ENCODE results near the gene PPFIA1. TPM values are rescaled to one million over a fixed set of nuclear protein-coding genes. Genes with fewer than 3 reads are reported as not detected.
"Not testable (repeated sequence)": the region's sequence is repeated elsewhere in the genome, so short reads cannot be mapped to it uniquely, and the experiment has no call there.

Gene PPFIA1
- total RNA-seq, 1 donor from 2014 or later, result 33.5 TPM

DNA sequence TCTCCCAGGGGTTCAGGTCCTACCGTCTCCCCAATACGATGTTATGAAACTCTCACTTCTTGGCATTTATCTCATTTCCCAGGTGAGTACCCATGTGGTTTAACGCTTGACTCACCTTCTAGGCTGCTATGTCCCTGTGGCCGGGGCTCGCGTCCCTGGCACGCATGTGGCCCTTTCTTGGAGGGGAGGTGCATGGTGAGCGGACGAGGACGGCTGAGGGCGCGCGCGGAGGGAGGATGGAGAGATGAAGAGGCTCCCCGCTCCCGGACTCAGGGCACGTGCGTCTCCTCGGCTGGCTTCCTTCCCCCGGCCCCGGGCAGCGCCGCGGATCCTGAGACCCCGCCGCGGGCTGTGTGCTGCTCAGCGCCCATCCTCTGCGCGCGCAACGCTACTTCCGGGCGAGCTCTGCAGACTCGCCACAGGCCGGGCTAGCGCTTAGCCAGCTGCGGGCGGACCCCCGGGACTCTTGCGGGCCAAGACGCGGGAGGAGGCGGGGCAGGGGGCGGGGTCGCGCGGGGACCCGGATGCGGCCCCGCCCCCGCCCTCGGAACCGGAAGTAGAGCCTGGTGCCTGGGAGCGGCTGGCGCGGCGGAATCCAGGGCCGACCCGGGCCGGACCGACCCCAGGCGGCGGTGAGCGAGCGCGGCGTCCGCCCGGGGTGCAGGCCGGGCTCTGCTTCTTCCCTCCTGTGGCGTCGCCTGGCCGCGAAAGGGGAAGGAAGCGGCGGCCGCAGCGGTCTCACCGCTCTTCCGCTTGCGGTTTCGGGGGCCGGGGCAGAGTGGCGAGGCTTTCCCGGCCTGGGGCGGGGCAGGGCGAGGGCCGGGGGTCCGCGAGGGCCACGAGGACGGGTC lies 127.7 kb downstream of the PPFIA1 start, which contains the start of gene CTTN:
CTTN (plus strand) TSS at position 547 of the 851 bp plus-strand sequence. CDS start 8,769 bp downstream, outside the sequence.
- peak; percentile 84 for DNase-seq

DNA sequence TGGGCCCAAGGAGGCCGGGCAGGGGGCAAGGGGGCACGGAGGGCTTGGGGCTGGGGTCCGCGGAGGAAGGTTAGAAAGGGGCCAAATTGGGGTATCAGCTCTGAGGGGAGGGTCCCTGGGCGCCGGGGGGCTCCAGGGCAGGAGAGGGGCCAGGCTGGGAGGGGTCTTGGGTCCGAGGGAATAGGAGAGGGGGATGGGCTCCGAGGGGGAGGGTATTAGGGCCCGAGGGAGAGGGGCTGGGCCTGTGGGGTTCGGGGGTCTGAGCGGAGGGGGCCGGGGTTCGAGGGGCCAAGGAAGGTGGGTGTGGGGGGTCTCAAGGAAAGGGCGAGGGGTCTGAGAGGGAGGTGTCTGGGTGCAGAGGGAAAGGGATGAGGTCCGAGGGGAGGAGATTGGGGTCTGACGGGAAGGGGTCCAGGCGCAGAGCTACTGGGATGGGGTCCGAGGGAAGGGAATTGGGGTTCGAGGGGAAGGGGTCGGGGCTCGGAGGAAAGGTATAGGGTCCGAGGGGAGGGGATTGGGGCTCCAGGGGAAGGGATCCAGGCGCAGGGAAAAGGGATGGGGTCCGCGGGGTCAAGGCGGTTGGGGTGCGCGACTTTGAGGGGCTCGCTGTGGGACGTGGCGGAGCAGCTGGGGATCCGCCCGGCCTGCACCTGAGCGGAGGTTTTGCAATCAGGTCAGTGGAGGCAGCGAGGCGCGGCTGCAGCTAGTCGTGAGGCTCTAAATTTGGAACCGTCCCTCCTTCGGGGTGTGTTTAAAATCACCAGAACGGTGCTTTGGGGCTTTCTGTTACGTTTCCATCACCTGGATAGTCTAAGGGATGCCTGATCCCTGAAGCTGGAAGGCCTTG lies 128.6 kb downstream of the PPFIA1 start:
- no peak for DNase-seq

DNA sequence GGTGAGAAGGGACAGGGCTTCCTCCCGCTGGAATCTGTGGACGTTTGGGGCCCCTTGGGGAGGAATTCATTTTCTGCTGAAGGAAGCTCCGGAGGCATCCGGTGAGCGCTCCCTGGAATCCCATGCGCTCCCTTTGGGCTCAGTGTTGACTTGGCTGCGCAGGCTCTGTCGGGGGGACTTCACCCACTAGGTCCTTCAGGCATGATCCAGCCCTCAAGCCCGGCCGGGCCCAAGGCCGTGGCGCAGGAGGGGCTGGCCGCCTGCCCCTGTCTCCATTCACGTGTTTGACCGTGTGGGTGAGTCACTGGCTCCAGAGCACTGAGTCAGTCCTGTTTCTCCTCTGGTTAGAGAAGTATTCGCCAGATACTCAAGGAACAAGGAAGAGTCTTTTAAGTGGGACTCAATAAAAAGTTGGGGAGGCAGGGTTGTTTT lies 129.2 kb downstream of the PPFIA1 start:
- peak; percentile 96 for DNase-seq

DNA sequence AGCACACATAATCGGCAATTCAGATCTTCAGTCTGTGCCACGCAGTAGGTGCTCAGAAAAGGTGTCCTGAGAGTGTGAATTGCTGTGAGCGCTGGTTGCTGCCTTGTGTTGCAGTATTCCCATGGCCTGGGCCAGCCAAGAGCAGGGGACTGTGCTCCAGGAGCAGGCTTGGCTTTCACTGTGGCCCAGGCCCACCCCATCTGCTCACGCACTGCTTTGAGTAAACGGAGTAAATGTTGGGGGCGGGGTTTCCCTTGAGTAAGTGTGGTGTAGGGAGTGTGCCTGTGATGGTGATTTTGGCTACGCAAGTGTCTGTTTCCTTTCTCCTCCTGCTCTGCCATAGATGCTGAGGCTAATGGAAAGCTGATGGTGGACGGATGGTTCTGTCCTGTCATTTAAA lies 130.2 kb downstream of the PPFIA1 start:
- no peak for DNase-seq

DNA sequence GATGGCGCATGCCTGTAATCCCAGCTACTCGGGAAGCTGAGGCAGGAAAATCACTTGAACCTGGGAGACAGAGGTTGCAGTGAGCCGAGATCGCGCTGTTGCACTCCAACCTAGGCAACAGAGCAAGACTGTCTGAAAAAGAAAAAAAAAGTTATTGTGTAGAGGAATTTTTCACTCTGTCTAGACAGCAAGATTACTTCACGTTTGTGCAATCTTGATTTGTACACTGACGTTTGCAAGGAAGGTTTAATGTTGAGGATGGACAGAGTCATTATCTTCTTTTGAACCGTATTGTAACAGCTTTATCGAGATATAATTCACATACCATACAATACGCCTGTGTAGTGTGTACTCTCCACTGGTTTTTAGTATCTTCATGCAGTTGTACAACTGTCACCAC lies 131.5 kb downstream of the PPFIA1 start:
- no peak for DNase-seq

DNA sequence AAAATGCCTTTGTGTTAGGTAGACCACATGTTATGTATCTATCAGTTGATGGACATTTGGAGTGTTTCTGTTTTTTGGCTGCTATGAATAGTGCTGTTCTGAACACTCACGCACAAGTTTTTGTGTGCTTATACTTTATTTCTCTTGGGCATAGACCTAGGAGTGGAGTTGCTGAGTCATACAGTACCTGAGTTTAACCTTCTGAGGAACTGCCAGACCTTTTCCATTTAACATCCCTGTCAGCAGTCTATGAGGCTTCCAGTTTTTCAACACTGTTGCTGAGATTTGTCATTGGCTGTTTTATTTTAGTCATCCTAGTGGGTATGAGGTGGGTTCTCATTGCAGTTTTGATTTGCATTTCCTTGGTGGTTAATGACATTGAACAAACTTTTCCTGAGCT lies 132.2 kb downstream of the PPFIA1 start:
- no peak for DNase-seq

DNA sequence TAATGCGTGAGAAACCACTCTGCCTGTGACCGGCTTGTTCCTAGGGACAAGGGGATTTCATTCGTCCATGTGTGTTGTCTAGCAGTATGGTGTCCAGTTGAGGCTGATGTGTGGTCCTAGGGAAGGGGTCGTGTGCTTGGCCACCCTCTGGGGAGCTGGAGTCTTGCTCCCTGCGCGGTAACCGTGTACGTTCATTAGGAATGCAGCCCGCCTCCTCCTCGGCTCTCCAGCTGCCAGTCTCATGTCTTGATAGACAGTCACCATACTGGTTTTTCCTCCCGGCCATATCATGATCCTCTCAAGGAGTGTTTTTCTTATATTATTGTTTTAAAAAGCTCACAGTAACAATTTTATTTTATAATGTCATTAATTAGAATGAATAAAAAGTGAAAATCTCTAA lies 133.8 kb downstream of the PPFIA1 start:
- no peak for DNase-seq

DNA sequence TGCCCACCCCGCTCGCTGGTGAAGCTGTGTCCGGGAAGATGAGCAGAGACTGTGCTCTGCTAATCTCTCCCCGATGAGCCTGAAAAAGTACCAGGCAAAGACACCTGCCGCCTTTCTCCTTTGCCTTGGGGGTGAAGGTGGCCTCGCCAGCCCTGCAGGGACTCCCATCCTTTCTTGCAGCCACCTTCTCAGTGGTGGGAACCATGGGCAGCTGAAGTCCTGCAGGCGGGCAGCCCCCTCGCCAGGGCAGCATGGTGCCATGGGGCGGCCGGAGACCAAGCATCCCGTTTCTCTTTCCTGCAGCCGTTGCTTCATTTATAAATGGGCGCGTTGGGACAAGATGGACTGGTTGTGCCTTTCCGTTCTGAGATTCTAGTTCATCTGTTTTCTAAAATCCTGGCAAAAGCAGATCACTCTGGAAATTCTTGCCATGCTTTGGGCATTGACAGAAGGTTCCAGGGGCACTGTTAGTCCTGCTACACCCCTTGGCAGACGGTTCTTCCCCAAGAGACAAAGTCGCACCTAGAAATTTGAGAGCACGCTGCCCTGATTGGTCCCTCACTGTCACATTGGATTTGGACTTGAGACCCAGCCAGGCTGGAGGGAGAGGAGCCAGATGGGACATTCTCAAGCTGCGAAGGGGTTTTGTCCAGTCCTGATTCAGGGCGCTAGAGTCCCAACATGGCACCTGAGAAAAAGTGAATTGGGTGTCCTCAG lies 135.3 kb downstream of the PPFIA1 start:
- no peak for DNase-seq

DNA sequence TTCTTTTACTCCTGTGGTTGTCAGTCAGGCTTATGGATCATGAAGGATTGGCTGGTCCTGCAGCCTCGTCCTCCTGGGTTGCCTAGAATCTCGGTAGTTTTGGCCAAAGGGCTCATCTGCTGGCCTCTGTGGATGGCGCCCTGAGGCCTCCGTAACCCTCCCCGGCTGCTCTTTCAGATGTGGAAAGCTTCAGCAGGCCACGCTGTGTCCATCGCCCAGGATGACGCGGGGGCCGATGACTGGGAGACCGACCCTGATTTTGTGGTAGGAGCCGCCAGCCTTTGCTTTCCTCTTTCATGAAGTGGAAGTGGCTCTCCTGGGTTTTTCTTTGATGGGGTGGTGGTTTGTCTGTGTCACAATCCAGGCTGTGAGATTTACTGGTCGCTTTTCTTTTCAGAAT lies 136.6 kb downstream of the PPFIA1 start:
- no peak for DNase-seq

DNA sequence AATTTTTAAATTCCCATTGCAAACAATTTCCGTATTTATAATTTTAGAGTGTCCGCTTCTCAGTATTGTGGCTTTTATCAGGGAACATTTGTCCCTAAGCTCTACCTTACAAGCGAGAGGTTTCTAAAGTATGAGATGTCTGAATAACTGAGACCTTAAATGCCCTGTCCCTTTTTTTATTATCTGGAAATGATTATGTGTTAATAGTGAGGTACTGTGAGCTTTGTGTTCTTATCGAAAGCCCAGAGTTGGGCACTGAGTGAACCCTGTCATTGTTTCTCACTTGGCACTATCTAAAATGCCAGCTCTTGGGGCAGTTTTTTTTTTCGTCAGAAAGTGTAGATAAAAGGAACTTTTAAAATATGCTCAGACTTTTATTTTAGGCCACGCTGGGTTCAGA lies 137.3 kb downstream of the PPFIA1 start:
- no peak for DNase-seq

DNA sequence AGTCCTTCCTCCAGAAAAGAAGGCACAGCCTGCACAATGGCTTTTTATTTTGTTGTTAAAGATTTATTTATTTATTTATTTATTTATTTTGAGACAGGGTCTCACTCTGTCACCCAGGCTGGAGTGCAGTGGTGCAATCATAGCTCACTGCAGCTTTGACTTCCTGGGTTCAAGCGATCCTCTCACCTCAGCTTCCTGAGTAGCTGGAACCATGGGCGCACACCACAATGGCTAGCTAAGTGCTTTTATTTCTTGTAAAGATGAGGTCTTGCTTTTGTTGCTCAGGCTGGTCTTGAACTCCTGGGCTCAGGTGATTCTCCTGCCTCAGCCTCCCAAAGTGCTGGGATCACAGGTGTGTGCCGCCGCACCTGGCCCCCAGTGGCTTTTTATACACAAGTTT lies 137.8 kb downstream of the PPFIA1 start:
- DNase-seq, result not testable (repeated sequence)

DNA sequence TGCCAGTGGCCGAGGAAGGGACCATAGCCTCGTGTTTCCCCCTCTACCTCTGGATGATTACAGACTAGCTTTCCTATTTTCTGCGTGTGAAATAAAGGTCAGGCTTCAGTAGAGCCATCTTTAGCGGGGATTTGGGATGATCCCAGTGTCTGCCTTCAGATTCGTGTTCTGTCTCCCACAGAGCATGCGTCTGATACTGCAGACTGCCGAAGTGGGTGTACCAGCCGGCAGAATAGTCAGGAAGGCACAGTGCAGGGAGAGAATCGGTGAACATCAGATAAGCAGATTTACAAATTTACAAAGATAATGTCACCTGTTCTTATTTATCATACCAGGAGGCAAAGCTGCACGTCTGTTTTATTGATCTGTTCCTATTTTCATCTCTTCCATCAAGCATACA lies 138.9 kb downstream of the PPFIA1 start:
- DNase-seq, result no peak

DNA sequence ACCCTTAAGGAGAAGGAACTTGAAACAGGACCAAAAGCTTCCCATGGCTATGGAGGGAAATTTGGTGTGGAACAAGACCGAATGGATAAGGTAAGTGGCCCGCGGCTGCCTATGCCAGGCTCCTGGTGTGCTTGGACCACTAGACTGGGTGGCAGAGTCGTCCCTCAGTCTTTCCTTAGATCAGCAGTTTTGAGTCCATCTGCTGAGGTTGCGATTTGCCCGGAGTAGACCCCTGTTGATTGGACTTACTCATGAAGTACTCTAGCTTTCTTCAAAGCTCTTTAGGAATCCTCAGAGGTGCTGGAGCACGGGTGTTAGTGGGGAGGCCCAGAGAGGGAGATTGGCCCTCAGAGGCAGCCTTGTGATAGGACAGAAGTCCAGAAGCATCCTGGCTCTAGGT lies 139.4 kb downstream of the PPFIA1 start:
- no peak for DNase-seq

DNA sequence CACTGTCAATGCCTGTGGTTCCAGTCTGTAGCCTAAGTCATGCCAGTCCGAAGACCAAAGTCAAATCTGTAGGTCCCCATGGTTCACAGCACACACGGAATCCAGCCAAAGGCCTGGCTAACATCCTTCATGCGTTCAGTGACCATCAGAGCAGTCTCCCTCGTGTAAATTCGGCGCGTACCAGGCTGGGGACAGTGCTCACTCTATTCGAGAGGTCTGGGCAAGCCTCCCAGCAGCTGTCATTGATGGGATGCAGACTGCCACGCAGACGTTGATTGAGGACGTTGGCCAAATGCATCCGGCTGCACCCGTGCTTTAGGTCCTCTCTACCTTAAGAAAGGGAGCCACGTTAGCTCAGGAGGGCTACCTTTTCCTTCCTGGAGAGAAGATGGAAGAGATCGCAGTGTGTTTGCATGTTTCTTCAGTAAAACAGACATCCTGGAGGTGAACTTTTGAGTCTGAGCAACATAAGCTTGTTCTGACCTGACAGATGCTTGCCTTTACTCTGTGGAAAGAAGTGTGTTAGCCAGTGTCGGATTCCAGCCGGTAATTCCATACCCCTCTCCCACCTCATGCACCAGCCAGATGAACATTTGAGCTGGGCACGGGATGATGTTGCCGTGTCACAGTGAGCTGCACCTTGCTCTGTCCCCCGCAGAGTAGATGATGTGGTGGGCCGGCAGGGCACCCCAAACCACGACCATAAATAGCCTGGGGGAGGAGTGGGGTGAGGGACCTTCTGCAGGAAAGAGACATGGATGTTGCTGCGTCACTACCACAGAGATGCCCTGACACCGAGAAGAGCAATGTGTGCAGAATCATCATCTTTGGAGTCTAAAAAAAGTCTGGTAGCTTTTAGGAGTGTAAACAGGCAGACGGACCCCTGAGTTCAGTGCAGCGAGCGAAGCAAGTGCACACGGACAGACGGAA lies 140.1 kb downstream of the PPFIA1 start:
- no peak for DNase-seq

DNA sequence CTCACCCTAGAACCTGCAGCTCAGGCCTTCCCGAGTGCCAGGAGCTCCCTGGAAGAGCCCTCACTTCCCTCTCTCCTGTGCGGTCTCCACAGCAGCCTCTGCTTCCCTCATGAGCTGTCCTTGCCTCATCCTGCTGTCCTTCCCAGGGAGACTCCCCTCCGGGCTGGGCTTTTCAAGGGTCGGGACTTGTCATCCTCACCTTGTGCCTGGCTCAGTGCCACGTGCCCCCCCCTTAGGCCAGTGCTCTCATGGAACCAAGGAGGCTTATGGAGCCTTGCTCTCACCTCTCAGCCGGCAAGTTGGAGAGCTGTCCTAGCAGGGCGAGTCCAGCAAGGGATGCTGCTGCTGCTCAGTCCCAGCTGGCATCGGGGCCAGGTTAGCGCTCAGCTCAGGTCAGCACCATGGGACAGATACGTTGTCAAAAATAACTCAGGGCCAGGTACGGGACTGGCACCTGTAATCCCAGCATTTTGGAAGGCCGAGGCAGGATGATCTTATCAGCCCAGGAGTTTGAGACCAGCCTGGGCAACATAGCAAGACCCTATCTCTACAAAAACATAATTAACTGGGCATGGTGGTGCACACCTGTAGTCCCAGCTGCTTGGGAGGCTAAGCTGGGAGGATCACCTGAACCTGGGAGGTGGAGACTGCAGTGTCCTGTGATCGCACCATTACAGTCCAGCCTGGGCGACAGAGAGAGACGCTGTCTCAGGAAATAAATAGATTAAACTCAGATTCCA lies 141.4 kb downstream of the PPFIA1 start:
- DNase-seq, result no peak

DNA sequence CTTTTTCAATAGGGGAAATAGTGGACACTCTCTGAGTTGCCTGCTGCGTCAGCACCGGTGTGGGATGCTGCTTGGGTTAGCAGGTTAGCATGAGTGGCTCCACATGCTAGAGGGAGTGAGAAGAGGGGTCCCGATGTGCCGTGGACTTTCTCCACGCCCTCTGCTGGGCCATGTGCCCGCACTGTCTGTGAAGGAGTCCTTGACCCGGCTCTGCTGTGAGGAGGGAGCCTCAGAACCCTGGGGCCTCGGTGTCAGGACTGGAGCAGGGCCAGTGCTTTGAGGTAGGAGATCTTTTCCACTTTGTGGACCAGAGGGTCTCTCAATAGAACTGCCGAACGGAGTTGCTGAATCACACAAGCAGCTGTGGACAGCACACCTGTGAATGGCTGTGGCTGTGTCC lies 142.7 kb downstream of the PPFIA1 start:
- no peak for DNase-seq

DNA sequence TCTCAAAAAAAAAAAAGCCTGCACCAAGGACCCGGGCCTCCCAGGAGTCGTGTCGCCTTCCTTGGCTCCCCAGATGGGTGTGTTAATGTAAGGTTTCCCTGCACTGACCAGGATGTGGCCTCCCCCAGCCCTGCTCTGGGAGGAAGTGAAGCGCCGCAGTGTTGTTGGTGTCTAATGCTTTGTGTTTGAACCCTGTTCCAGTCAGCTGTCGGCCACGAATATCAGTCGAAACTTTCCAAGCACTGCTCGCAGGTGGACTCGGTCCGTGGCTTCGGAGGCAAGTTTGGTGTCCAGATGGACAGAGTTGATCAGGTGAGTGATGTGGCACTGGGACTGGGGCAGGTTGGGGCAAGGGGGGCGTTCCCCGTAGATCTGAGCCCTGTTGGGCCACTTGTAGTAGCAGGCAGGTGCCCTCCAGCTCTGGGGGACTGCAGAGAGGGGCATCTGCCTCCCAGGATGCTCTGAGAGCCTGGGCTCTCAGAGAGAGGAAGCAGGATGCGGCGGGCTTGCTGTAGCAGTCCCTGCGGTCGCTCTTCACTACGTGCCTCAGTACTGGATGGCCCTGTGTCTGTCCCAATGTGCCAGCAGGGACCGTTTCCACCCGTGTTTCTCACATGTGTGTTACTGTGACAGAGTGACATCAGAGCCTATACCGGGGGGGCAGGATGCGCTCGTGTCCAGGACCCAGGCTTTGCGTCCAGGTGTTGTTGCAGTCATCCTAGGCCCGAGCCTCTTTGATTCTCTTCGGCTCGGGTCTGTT lies 144.0 kb downstream of the PPFIA1 start:
- DNase-seq, result no peak

DNA sequence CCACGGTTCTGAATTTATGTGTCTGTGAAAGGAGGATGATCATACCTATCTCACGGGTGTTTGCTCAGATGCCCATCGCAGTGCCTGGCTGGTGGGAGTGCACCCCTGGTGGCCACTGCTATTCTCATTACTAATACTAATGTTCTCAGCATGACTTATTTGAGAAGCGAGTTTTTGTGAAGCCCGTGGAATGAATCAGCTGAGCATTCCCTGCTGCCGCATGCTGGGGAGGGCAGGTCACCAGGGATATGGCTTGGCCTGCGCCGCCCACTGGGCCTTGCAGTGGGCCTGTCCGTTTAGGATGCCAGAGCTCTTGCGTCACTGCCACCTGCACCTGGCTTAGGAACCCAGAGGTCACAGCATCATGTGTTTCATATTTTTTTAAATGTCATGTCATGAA lies 144.7 kb downstream of the PPFIA1 start:
- DNase-seq, result no peak

DNA sequence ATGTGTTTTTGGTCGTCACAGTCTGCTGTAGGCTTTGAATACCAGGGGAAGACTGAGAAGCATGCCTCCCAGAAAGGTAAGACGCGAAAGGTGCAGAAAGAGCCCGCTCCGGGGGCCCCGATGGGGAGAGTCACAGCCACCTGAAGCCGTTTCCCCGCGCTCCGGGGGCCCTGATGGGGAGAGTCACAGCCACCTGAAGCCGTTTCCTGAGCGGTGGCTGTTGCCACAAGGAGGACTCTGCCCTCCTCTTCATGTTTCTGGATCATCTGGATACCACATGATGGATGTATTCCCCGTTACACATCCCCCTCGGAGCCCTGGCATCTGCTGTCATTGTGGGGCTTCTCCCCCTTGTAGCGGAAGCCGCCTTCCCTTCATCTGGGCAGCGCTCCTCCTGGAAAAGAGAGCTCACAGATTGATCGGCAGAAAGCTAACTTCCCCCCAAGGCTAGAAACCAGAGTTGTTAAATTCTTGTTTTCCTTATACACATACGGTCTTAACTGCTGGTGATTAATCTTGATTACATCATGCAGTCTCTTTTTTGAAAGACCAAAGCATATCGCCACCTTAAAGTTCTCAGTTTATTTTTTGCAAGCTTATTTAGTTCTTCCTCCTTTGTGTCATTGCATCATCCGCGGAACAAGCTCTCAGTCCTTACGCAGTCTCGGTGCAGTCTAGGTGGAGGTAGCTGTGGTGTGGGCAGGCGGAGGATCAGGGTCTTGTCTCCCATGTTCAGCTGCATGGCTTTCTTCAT lies 145.3 kb downstream of the PPFIA1 start:
- DNase-seq, result no peak

DNA sequence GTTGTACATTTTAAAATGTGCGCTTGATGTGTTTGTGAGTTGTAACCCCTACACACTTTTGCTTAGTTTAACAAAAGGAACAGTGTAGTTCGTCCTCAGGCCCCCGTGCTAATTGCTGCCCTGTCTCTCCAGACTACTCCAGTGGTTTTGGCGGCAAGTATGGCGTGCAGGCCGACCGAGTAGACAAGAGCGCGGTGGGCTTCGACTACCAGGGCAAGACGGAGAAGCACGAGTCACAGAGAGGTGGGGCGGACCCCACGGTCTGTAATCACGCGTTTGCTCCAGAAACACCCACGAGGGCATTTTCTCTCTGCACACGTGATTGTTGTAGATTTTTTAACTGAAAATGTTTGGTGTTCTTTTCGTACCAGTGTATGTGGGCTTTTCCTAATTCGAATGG lies 146.4 kb downstream of the PPFIA1 start:
- no peak for DNase-seq
